Colonic mucosa (tissue), 4 donors: Measurements from ENCODE around the gene MRPS21. TPM values are rescaled to one million over a fixed set of nuclear protein-coding genes. Genes with fewer than 3 reads are reported as not detected.
"Not testable (repeated sequence)": the region's sequence is repeated elsewhere in the genome, so short reads cannot be mapped to it uniquely, and the experiment has no call there.

Experiments
- DNase-seq: peaks from one replicate; pipeline ENCODE4 v3.0.0-alpha.2; 2020
- H3K27ac ChIP-seq: fragments of 200-600 bp; one replicate; pipeline ENCODE4 v1.8.0; 2021
- H3K27me3 ChIP-seq: fragments of 200-600 bp; one replicate; pipeline ENCODE4 v1.8.0; 2021
- H3K36me3 ChIP-seq: fragments of 200-600 bp; one replicate; pipeline ENCODE4 v1.8.0; 2021
- H3K4me1 ChIP-seq: fragments of 200-600 bp; one replicate; pipeline ENCODE4 v1.8.0; 2021; ENCODE audit warnings: mild to moderate bottlenecking
- H3K4me3 ChIP-seq: fragments of 200-600 bp; one replicate; pipeline ENCODE4 v1.8.0; 2021
- H3K9ac ChIP-seq, 2 donors: one replicate each; pipeline ENCODE4 v1.7.0; 2013; ENCODE audit warnings: control low read depth in 2 of 2, low read depth in 2 of 2, low read length in 2 of 2
- H3K9me3 ChIP-seq: fragments of 200-600 bp; one replicate; pipeline ENCODE4 v1.8.0; 2021
- CTCF ChIP-seq: fragments of 200-600 bp; IDR thresholded peaks from one replicate; pipeline ENCODE4 v1.8.0; 2022; ENCODE audit warnings: antibody characterized with exemption, mild to moderate bottlenecking
- intact Hi-C: fragments of 100-400 bp; cut with DNase I; formaldehyde crosslinking; loops from one replicate; pipeline ENCODE4 v1.14.1; 2022
- total RNA-seq, 2 donors: library from RNA; stranded (reverse); fragmentation: NEBNext Ultra II Directional in 1 of 2; extraction: Animal tissue kit (Norgen Biotek cat#: 25700) in 1 of 2; gene quantifications; one replicate each; pipeline ENCODE4 v1.2.1, GENCODE V29; 2021
- donor health status: healthy.
- donor health status: DM: no; HTN: no; CAD: no.
- donor health status: DM: no; HTN: no; CAD: no.

The MRPS21 gene
- total RNA-seq, 2 donors from 2014 or later, result 42.7 to 68.6 TPM

DNA sequence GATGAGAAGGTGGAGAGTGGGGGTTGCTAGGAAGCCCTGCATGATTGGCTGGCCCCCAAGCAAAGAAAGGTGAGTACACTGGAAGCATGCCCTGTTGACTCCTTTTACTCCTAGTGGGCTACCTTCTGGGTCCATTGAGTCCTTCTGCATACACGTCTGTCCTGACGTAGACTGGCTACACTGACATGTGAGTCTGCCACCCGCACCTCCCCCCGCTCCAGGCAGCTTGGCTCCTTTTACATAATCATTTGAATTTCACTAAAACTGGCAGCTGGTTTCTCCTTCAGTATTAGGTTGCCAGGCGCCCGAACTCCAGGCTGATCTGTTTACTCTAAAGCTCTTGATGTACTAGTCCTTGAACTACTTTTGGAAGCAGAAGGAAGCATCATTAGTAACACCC, 8.7 kb downstream of the MRPS21 start:
- H3K9ac ChIP-seq, result no peak overlapping the region
- H3K36me3 ChIP-seq, result no peaks in the 10 kb centered on the region
- H3K4me1 ChIP-seq, result no peaks in the 10 kb centered on the region
- no peaks in the 10 kb centered on the region for H3K9me3 ChIP-seq
- no peak for DNase-seq
- H3K27me3 ChIP-seq, result no peaks in the 10 kb centered on the region
- TF ChIP-seq CTCF, result no peak
- intact Hi-C loops, result no loop called here
- no peak overlapping the region for H3K27ac ChIP-seq
- H3K4me3 ChIP-seq, result no peak overlapping the region

GRCh38 chr1:150302902-150303301, 9.2 kb downstream of the MRPS21 start:
- no peak overlapping the region for H3K9ac ChIP-seq
- no peak overlapping the region for H3K4me3 ChIP-seq
- H3K27me3 ChIP-seq, result no peaks in the 10 kb centered on the region
- H3K27ac ChIP-seq, result no peak overlapping the region
- DNase-seq, result no peak
- H3K9me3 ChIP-seq, result no peaks in the 10 kb centered on the region
- intact Hi-C loops, result no loop called here
- no peak for TF ChIP-seq CTCF
- no peaks in the 10 kb centered on the region for H3K4me1 ChIP-seq
- no peaks in the 10 kb centered on the region for H3K36me3 ChIP-seq

DNA sequence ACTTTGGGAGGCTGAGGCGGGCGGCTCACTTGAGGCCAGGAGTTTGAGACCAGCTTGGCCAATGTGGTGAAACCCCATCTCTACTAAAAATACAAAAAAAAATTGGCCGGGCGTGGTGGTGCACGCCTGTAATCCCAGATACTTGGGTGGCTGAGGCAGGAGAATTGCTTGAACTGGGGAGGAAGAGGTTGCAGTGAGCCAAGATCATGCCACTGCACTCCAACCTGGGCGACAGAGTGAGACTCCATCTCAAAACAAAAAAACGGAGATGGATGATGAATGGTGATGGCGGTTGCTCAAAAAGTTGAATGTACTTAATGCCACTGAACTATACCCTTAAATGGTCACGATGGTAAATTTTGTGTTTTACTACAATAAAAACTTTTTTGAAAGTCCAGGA, 14.9 kb downstream of the MRPS21 start:
- H3K9me3 ChIP-seq, H3K36me3 ChIP-seq, H3K4me1 ChIP-seq, intact Hi-C loops, DNase-seq, H3K27ac ChIP-seq, H3K4me3 ChIP-seq, H3K27me3 ChIP-seq, H3K9ac ChIP-seq: not testable (repeated sequence)

GRCh38 chr1:150309758-150310508, 16.3 kb downstream of the MRPS21 start:
- no peak overlapping the region for H3K27ac ChIP-seq
- no peaks in the 10 kb centered on the region for H3K9me3 ChIP-seq
- intact Hi-C loops, result no loop called here
- DNase-seq, result no peak
- H3K36me3 ChIP-seq, result no peaks in the 10 kb centered on the region
- H3K4me1 ChIP-seq, result no peaks in the 10 kb centered on the region
- TF ChIP-seq CTCF, result no peak
- no peak overlapping the region for H3K9ac ChIP-seq
- H3K4me3 ChIP-seq, result no peak overlapping the region
- no peaks in the 10 kb centered on the region for H3K27me3 ChIP-seq

- Histone ChIP-seq H3K4me3 (no peak overlapping the region), H3K27me3 (no peaks in the 10 kb centered on the region), H3K27ac (no peak overlapping the region), H3K9ac (no peak overlapping the region), H3K4me1 (no peaks in the 10 kb centered on the region), H3K36me3 (no peaks in the 10 kb centered on the region), H3K9me3 (no peaks in the 10 kb centered on the region)
- intact Hi-C loops, result no loop called here
- DNase-seq, result no peak
- no peak for TF ChIP-seq CTCF
These were observed 18.1 kb downstream of the MRPS21 start for GRCh38 chr1:150311762-150312161.

- H3K27ac ChIP-seq, DNase-seq, H3K27me3 ChIP-seq, H3K9ac ChIP-seq, H3K4me3 ChIP-seq, H3K9me3 ChIP-seq, H3K4me1 ChIP-seq, H3K36me3 ChIP-seq, intact Hi-C loops: not testable (repeated sequence)
These were observed 21.0 kb downstream of the MRPS21 start for GRCh38 chr1:150314691-150315090.
